ENCODE data around the gene ASCC3. TPM values are rescaled to one million over a fixed set of nuclear protein-coding genes. Genes with fewer than 3 reads are reported as not detected.

The ASCC3 gene
- total RNA-seq, 1 experiment from 2014 or later = 45.6 TPM

- Mint-ChIP-seq H3K27ac (ENCODE audit: unreplicated experiment) (no peak overlapping the region), H3K4me1 (ENCODE audit: low read depth, unreplicated experiment) (no peaks in the 10 kb centered on the region), H3K27me3 (ENCODE audit: unreplicated experiment) (no peaks in the 10 kb centered on the region), H3K4me3 (ENCODE audit: low read depth, unreplicated experiment) (no peak overlapping the region), H3K9me3 (ENCODE audit: low read depth, unreplicated experiment) (peaks cover 7% of the 10 kb centered on the region), H3K36me3 (ENCODE audit: insufficient read depth, unreplicated experiment) (no peaks in the 10 kb centered on the region)
- CTCF ChIA-PET = interaction anchor here (0.6 kb wide), 1 partner anchor 260 kb away, joined by 3 read pairs; no protein-coding TSS in a partner anchor
- DNase-seq = no peak
- intact Hi-C loops (cut with micrococcal nuclease; ENCODE audit: unreplicated experiment) = no loop called here
- TF ChIP-seq CTCF (IDR thresholded peaks at IDR 0.05; ENCODE audit: unreplicated experiment) = no peak
- BruUV-seq (replicated peaks) = no TSS peak
These were observed 185.7 kb downstream of the ASCC3 start for GRCh38 chr6:100695445-100695844.

DNA sequence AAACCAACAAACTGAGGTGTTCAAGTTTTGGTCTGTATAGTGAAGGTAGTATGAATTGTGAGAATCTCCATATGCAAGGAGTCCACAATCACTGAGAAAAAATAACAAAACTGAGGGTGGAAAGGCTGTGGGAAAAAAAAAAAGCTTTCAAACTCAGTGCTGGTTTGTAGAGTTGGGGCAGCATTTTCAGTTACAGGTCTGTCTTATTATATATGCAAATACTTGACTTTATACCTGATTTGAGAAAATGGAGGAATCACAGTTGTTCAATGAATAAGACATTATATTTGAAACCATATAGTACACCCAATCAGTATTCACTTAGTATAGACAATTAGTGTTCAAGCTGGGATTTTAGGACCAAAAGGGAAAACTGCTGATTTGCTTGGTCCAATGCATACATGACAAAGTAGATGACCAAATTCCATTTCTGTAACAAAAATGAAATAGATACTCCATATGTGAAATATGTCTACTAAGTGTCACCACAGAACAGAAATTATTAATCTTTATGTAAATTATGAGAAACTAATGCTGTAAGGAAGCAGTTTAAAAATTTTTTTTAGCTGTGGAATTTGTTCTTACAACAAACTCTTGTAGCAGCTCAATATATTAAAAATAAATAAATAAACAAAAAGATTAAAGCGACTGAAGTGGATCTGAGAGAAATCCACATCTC is 187.7 kb downstream of the ASCC3 start:
- Mint-ChIP-seq H3K27ac (ENCODE audit: unreplicated experiment) (no peak overlapping the region), H3K4me3 (ENCODE audit: low read depth, unreplicated experiment) (no peak overlapping the region), H3K36me3 (ENCODE audit: insufficient read depth, unreplicated experiment) (no peaks in the 10 kb centered on the region), H3K9me3 (ENCODE audit: low read depth, unreplicated experiment) (no peaks in the 10 kb centered on the region), H3K27me3 (ENCODE audit: unreplicated experiment) (no peaks in the 10 kb centered on the region), H3K4me1 (ENCODE audit: low read depth, unreplicated experiment) (no peaks in the 10 kb centered on the region)
- CTCF ChIA-PET = no interaction called here
- intact Hi-C loops (cut with micrococcal nuclease; ENCODE audit: unreplicated experiment) = no loop called here
- TF ChIP-seq CTCF (IDR thresholded peaks at IDR 0.05; ENCODE audit: unreplicated experiment) = no peak
- no peak for DNase-seq
- no TSS peak for BruUV-seq (replicated peaks)

DNA sequence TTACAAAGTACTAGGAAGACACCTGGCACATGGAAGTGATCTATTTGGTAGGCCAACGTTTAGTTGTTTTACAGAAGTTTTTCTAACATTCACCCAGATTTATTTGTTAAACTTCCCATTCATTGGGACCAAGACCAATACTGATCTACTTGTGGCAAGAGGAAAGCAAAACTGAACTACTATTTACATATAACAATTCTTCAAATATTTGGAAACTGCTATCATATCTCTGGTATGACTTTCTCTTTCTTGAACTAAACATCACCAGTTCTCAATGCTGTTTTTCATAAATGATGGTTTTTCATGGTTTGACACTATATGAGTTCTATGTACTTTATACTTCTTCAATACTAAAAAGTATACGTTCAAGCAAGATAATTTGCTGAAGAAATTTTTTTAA is 189.2 kb downstream of the ASCC3 start:
- no peak overlapping the region for H3K27ac Mint-ChIP-seq (ENCODE audit: unreplicated experiment)
- H3K4me3 Mint-ChIP-seq (ENCODE audit: low read depth, unreplicated experiment) = no peak overlapping the region
- DNase-seq = no peak
- BruUV-seq (replicated peaks) = no TSS peak
- no peaks in the 10 kb centered on the region for H3K36me3 Mint-ChIP-seq (ENCODE audit: insufficient read depth, unreplicated experiment)
- no peaks in the 10 kb centered on the region for H3K9me3 Mint-ChIP-seq (ENCODE audit: low read depth, unreplicated experiment)
- intact Hi-C loops (cut with micrococcal nuclease; ENCODE audit: unreplicated experiment) = no loop called here
- CTCF ChIA-PET = no interaction called here
- TF ChIP-seq CTCF (IDR thresholded peaks at IDR 0.05; ENCODE audit: unreplicated experiment) = no peak
- no peaks in the 10 kb centered on the region for H3K27me3 Mint-ChIP-seq (ENCODE audit: unreplicated experiment)
- no peaks in the 10 kb centered on the region for H3K4me1 Mint-ChIP-seq (ENCODE audit: low read depth, unreplicated experiment)

GRCh38 chr6:100686216-100686615 is 194.9 kb downstream of the ASCC3 start:
- no peaks in the 10 kb centered on the region for H3K36me3 Mint-ChIP-seq (ENCODE audit: insufficient read depth, unreplicated experiment)
- BruUV-seq (replicated peaks) = no TSS peak
- no peak for DNase-seq
- H3K9me3 Mint-ChIP-seq (ENCODE audit: low read depth, unreplicated experiment) = no peaks in the 10 kb centered on the region
- no peaks in the 10 kb centered on the region for H3K27me3 Mint-ChIP-seq (ENCODE audit: unreplicated experiment)
- CTCF ChIA-PET = no interaction called here
- TF ChIP-seq CTCF (IDR thresholded peaks at IDR 0.05; ENCODE audit: unreplicated experiment) = no peak
- peak overlapping the region; percentile 39 for H3K27ac Mint-ChIP-seq (ENCODE audit: unreplicated experiment)
- H3K4me1 Mint-ChIP-seq (ENCODE audit: low read depth, unreplicated experiment) = no peaks in the 10 kb centered on the region
- intact Hi-C loops (cut with micrococcal nuclease; ENCODE audit: unreplicated experiment) = no loop called here
- H3K4me3 Mint-ChIP-seq (ENCODE audit: low read depth, unreplicated experiment) = no peak overlapping the region
